ENCODE results near the gene KIF3A.

The KIF3A gene

DNA sequence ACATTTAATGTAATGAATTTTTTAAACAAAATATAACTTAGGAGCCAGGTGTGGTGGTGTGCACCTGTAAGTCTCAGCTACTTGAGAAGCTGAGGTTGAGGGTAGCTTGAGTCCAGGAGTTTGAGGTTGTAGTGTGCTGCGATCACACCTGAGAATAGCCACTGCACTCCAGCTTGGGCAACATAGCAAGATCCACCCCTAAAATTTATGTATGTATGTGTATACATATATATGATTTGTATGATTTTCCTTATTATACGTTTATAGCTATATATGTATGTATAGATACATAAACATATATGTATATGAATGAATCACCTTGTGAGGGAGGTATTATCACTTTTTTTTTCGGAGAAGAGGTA lies 9.2 kb upstream of the KIF3A start:
- WGBS, 2 experiments (ENCODE audit: insufficient coverage in 2 of 2), result no CpG with 5 or more reads among the region's 3 CpGs
- Histone ChIP-seq H3K4me1 (ENCODE audit: control insufficient read depth, insufficient read depth, low read length, poor library complexity, severe bottlenecking) (no peaks in the 10 kb centered on the region), H3K4me3 (ENCODE audit: extremely low read depth, insufficient read depth, low read length, poor library complexity, severe bottlenecking) (peak overlapping the region; percentile 31), H3K27ac (ENCODE audit: low read depth, low read length, severe bottlenecking) (no peak overlapping the region), H3K36me3 (ENCODE audit: control insufficient read depth, insufficient read depth, low read length) (no peaks in the 10 kb centered on the region), H3K9me3 (ENCODE audit: control insufficient read depth, low read length) (no peaks in the 10 kb centered on the region)

DNA sequence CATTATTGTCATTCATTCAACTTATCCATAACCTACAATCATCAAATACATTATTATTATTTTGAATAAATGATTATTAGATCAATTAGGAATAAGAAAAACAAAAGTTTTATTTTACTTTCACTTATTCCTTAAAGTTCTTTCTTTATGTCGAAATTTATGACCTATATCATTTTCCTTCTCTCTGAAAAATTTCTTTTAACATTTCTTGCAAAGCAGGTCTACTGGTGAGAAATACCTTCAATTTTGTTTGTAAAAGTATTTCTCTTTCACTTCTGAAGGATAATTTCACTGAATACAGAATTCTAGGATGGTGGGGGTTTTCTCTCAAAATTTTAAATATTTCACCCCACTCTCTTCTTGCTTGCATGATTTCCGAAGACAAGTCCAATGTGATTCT lies 7.3 kb upstream of the KIF3A start:
- 71 to 90% methylated on average over 1 of the region's 2 CpGs for WGBS, 2 experiments (ENCODE audit: insufficient coverage in 2 of 2)
- no peaks in the 10 kb centered on the region for H3K36me3 ChIP-seq (ENCODE audit: control insufficient read depth, insufficient read depth, low read length)
- H3K9me3 ChIP-seq (ENCODE audit: control insufficient read depth, low read length), result no peaks in the 10 kb centered on the region
- no peak overlapping the region for H3K27ac ChIP-seq (ENCODE audit: low read depth, low read length, severe bottlenecking)
- no peaks in the 10 kb centered on the region for H3K4me1 ChIP-seq (ENCODE audit: control insufficient read depth, insufficient read depth, low read length, poor library complexity, severe bottlenecking)
- no peak overlapping the region for H3K4me3 ChIP-seq (ENCODE audit: extremely low read depth, insufficient read depth, low read length, poor library complexity, severe bottlenecking)

DNA sequence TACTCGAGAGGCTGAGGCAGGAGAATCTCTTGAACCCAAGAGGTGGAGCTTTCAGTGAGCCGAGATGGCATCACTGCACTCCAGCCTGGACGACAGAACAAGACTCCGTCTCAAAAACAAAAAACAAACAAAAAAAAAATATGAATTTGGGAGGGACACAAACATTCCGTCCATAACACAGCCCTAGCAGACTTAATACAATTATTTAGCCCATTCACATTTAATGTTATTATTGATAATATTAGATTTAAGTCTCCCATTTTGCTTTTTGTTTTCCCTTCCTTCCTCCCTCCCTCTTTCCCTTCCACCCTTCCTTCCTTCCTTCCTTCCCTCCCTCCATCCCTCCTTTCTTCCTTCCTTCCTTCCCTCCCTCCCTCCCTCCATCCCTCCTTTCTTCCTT lies 5.3 kb upstream of the KIF3A start:
- H3K4me3 ChIP-seq (ENCODE audit: extremely low read depth, insufficient read depth, low read length, poor library complexity, severe bottlenecking), result no peak overlapping the region
- no peaks in the 10 kb centered on the region for H3K9me3 ChIP-seq (ENCODE audit: control insufficient read depth, low read length)
- WGBS, 2 experiments (ENCODE audit: insufficient coverage in 2 of 2), result 80 to 92% methylated on average over 1 to 2 of the region's 5 CpGs
- H3K36me3 ChIP-seq (ENCODE audit: control insufficient read depth, insufficient read depth, low read length), result no peaks in the 10 kb centered on the region
- no peaks in the 10 kb centered on the region for H3K4me1 ChIP-seq (ENCODE audit: control insufficient read depth, insufficient read depth, low read length, poor library complexity, severe bottlenecking)
- no peak overlapping the region for H3K27ac ChIP-seq (ENCODE audit: low read depth, low read length, severe bottlenecking)

DNA sequence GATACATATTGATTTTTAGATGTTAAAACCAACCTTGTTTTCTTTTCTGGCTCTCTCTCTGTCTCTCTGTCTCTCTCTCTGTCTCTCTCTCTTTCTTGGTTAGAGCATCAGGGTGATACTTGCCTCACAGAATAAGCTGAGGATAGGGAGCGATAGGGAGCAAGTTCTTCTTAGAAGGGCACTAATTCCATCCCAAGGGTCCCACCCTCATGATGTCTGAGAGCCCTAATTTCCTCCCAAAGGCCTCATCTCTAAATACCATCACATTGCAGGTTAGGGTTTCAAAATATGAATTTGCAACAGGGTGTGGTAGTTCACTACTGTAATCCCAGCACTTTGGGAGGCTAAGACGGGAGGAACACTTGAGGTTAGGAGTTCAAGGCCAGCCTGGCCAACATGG lies 4.8 kb upstream of the KIF3A start:
- Histone ChIP-seq H3K27ac (ENCODE audit: low read depth, low read length, severe bottlenecking) (no peak overlapping the region), H3K4me3 (ENCODE audit: extremely low read depth, insufficient read depth, low read length, poor library complexity, severe bottlenecking) (no peak overlapping the region), H3K4me1 (ENCODE audit: control insufficient read depth, insufficient read depth, low read length, poor library complexity, severe bottlenecking) (no peaks in the 10 kb centered on the region), H3K9me3 (ENCODE audit: control insufficient read depth, low read length) (no peaks in the 10 kb centered on the region), H3K36me3 (ENCODE audit: control insufficient read depth, insufficient read depth, low read length) (no peaks in the 10 kb centered on the region)
- WGBS, 2 experiments (ENCODE audit: insufficient coverage in 2 of 2), result 67% methylated on average over 1 of the region's 2 CpGs; no CpG with 5 or more reads in 1 of the 2 experiments

DNA sequence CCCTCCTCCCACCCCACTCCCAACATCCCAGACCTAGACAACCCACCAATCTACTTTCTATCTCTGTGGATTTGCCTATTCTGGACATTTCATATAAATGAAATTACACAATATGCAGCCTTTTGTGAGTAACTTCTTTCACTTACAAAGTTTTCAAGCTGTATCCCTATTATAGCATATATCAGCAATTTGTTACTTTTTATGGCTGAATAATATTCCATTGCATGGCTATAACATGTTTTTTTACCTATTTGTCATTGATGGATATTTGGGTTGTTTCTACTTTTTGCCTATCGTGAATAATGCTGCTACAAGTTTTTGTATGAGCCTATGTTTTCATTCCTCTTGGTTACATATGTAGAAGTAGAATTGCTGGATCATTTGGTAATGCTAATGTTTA lies 1.9 kb upstream of the KIF3A start:
- Histone ChIP-seq H3K4me3 (ENCODE audit: extremely low read depth, insufficient read depth, low read length, poor library complexity, severe bottlenecking) (no peak overlapping the region), H3K9me3 (ENCODE audit: control insufficient read depth, low read length) (no peaks in the 10 kb centered on the region), H3K27ac (ENCODE audit: low read depth, low read length, severe bottlenecking) (no peak overlapping the region), H3K36me3 (ENCODE audit: control insufficient read depth, insufficient read depth, low read length) (no peaks in the 10 kb centered on the region), H3K4me1 (ENCODE audit: control insufficient read depth, insufficient read depth, low read length, poor library complexity, severe bottlenecking) (no peaks in the 10 kb centered on the region)
- WGBS, 2 experiments (ENCODE audit: insufficient coverage in 2 of 2), result 88 to 100% methylated on average over 1 of the region's 1 CpG

DNA sequence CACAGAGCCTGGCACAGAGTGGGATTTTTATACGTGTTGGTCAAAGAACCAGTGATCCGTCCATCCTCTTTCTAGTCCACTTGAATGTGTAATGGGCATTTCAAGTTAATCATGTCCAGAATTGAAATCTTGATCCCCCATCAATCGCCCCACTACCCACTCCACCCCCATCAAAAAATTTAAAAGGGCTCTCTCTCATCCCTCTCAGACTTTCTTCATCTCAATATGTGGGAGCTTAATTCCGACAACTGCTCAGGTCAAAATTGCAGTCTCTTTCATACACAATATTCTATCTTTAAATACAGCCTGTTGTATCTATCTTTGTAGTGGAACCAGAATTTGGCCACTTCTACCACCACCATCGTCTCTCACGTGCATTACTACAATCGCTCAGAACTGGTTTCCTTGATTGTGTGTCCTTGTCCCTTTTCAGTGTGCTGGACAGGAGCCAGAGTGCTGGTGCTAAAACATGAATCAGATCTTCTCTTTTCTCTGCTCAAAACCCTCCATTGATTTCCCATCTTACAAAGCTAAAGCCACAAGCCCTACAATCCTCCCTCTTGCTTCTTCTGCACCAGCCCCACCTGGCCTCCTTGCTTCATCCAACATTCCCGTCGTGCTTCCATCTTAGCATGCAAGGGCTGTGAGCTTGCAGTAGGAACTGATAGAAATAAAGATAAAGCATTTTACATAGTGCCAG lies 786 bp upstream of the KIF3A start:
- peak overlapping the region; percentile 76 for H3K4me3 ChIP-seq (ENCODE audit: extremely low read depth, insufficient read depth, low read length, poor library complexity, severe bottlenecking)
- WGBS, 2 experiments (ENCODE audit: insufficient coverage in 2 of 2), result 85 to 89% methylated on average over 5 to 6 of the region's 9 CpGs
- no peaks in the 10 kb centered on the region for H3K36me3 ChIP-seq (ENCODE audit: control insufficient read depth, insufficient read depth, low read length)
- no peaks in the 10 kb centered on the region for H3K9me3 ChIP-seq (ENCODE audit: control insufficient read depth, low read length)
- H3K27ac ChIP-seq (ENCODE audit: low read depth, low read length, severe bottlenecking), result no peak overlapping the region
- no peaks in the 10 kb centered on the region for H3K4me1 ChIP-seq (ENCODE audit: control insufficient read depth, insufficient read depth, low read length, poor library complexity, severe bottlenecking)

DNA sequence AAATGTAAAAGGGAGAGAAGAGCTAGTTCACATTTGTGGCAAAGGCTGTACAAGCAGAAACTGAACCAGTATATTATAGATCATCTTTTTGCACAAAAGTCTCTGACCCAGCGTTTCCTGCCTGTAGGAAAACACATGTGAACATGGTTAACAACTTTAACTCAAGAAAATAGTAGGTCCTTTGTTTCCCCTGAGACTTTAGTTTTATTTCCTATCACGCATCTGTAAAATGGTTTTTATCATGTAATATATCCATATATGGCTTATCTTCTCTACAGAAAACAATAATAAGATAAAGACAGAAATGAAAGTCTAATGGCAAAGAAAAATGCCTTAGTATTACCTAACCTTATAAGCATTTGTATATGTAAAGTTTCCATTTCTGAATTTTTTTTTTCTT lies 2.7 kb downstream of the KIF3A start:
- 100% methylated on average over 1 of the region's 2 CpGs; no CpG with 5 or more reads in 1 of the 2 experiments for WGBS, 2 experiments (ENCODE audit: insufficient coverage in 2 of 2)
- Histone ChIP-seq H3K4me3 (ENCODE audit: extremely low read depth, insufficient read depth, low read length, poor library complexity, severe bottlenecking) (no peak overlapping the region), H3K27ac (ENCODE audit: low read depth, low read length, severe bottlenecking) (no peak overlapping the region), H3K36me3 (ENCODE audit: control insufficient read depth, insufficient read depth, low read length) (peaks cover 5% of the 10 kb centered on the region), H3K4me1 (ENCODE audit: control insufficient read depth, insufficient read depth, low read length, poor library complexity, severe bottlenecking) (no peaks in the 10 kb centered on the region), H3K9me3 (ENCODE audit: control insufficient read depth, low read length) (no peaks in the 10 kb centered on the region)

DNA sequence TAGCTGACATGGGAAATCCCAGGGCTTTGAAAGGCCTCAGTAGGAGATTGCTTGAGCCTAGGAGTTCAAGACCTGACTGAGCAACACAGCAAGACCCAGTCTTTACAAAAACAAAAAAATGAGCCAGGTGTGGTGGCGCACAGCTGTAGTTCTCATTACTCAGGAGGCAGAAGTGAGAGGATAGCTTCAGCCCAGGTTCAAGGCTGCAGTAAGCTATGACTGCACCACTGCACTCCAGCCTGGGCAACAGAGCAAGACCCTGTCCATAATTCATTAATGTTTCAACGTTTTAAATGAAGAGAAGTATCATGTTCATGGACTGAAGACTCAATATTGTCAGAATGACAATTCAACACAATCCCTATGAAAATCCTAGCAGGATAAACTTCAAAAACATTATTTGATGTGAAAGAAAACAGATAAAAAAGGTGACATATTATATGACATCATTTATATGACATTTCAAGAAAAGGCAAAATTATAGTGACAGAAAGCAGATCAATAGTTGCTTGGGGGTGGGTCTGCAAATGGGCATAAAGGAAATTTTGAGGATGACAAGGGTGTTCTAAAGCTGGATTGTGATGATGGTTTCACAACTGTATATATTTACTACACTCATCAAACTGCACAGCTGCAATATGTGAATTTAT lies 3.7 kb downstream of the KIF3A start:
- H3K27ac ChIP-seq (ENCODE audit: low read depth, low read length, severe bottlenecking), result no peak overlapping the region
- H3K36me3 ChIP-seq (ENCODE audit: control insufficient read depth, insufficient read depth, low read length), result peaks cover 5% of the 10 kb centered on the region
- H3K4me1 ChIP-seq (ENCODE audit: control insufficient read depth, insufficient read depth, low read length, poor library complexity, severe bottlenecking), result no peaks in the 10 kb centered on the region
- WGBS, 2 experiments (ENCODE audit: insufficient coverage in 2 of 2), result 80 to 100% methylated on average over 1 of the region's 2 CpGs
- no peaks in the 10 kb centered on the region for H3K9me3 ChIP-seq (ENCODE audit: control insufficient read depth, low read length)
- no peak overlapping the region for H3K4me3 ChIP-seq (ENCODE audit: extremely low read depth, insufficient read depth, low read length, poor library complexity, severe bottlenecking)

DNA sequence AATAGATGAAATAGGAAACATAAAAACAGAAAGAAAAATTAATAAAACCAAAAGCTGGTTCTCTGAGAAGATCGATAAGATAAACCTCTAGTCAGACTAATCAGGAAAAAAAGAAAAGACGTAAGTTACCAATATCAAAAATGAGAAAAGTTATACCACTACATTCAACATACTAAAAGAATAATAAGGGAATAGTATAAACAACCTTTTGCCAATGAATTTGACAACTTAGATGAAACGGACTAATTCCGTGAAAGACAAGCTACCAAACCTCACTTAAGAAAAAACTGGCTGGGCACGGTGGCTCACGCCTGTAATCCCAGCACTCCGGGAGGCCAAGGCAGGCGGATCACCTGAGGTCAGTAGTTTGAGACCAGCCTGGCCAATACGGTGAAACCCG lies 7.5 kb downstream of the KIF3A start:
- Histone ChIP-seq H3K27ac (ENCODE audit: low read depth, low read length, severe bottlenecking) (no peak overlapping the region), H3K9me3 (ENCODE audit: control insufficient read depth, low read length) (no peaks in the 10 kb centered on the region), H3K4me1 (ENCODE audit: control insufficient read depth, insufficient read depth, low read length, poor library complexity, severe bottlenecking) (no peaks in the 10 kb centered on the region), H3K36me3 (ENCODE audit: control insufficient read depth, insufficient read depth, low read length) (peaks cover 9% of the 10 kb centered on the region), H3K4me3 (ENCODE audit: extremely low read depth, insufficient read depth, low read length, poor library complexity, severe bottlenecking) (no peak overlapping the region)
- 90 to 91% methylated on average over 8 of the region's 10 CpGs for WGBS, 2 experiments (ENCODE audit: insufficient coverage in 2 of 2)

DNA sequence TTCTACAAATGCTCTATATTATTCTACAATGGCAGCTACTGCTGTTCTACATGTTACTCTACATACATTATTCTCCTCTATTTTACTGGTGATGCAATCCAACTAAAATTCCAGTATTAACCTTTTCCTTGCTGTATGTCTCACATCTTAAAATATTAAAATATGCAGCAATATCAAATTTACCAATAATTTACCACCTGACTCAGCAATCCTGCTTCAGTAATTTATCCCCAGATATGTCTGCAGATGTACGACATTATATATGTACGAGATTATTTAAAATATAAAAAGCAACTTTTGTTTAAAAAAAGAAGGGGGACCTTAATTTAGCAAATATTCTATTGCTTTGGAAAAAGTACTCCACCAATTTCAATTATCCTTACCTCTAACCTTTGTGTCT lies 11.6 kb downstream of the KIF3A start:
- H3K27ac ChIP-seq (ENCODE audit: low read depth, low read length, severe bottlenecking), result no peak overlapping the region
- no CpG with 5 or more reads among the region's 2 CpGs for WGBS, 2 experiments (ENCODE audit: insufficient coverage in 2 of 2)
- H3K4me1 ChIP-seq (ENCODE audit: control insufficient read depth, insufficient read depth, low read length, poor library complexity, severe bottlenecking), result no peaks in the 10 kb centered on the region
- H3K4me3 ChIP-seq (ENCODE audit: extremely low read depth, insufficient read depth, low read length, poor library complexity, severe bottlenecking), result no peak overlapping the region
- no peaks in the 10 kb centered on the region for H3K9me3 ChIP-seq (ENCODE audit: control insufficient read depth, low read length)
- peaks cover 9% of the 10 kb centered on the region for H3K36me3 ChIP-seq (ENCODE audit: control insufficient read depth, insufficient read depth, low read length)

DNA sequence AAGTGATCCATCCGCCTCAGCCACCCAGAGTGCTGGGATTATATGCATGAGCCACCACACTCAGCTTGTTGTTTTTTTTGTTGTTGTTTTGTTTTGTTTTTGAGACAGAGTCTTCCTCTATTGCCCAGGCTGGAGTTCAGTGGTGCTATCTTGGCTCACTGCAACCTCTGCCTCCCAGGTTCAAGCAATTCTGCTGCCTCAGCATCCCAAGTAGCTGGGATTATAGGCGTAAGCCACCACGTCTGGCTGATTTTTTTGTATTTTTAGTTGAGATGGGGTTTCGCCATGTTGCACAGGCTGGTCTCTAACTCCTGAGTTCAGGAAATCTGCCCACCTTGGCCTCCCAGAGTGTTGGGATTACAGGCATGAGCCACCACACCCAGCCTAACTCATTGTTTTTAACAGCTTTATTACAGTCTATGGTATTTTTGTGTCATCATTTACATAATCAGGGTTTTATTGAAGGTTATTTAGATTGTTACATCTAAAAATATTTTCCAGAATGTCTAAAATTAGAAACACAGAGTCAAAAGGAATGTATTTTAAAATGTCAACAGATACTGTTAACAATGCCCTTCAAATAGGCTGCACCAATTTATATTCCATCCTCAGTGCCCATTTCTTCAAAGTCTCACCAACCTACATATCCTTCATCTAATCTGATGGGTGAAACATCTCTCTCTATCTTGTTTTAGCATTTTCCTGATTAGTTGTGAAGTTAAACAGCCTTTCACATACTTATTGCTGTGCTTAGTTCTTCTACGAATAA lies 18.6 kb downstream of the KIF3A start:
- H3K4me1 ChIP-seq (ENCODE audit: control insufficient read depth, insufficient read depth, low read length, poor library complexity, severe bottlenecking), result no peaks in the 10 kb centered on the region
- peaks cover 10% of the 10 kb centered on the region for H3K36me3 ChIP-seq (ENCODE audit: control insufficient read depth, insufficient read depth, low read length)
- WGBS, 2 experiments (ENCODE audit: insufficient coverage in 2 of 2), result 88% methylated on average over 1 of the region's 5 CpGs; no CpG with 5 or more reads in 1 of the 2 experiments
- H3K9me3 ChIP-seq (ENCODE audit: control insufficient read depth, low read length), result no peaks in the 10 kb centered on the region
- H3K4me3 ChIP-seq (ENCODE audit: extremely low read depth, insufficient read depth, low read length, poor library complexity, severe bottlenecking), result no peak overlapping the region
- H3K27ac ChIP-seq (ENCODE audit: low read depth, low read length, severe bottlenecking), result no peak overlapping the region
